GM12878 (cell line): ENCODE results near the gene FANCB. TPM values are rescaled to one million over a fixed set of nuclear protein-coding genes. Genes with fewer than 3 reads are reported as not detected.
A peak's percentile ranks its signal among the peaks of the same experiment; 100 is the strongest.

Source experiments
- ATAC-seq: fragments of 200-7000 bp; cut with Tn5 transposase; 3 replicates; pipeline ENCODE4 v1.9.1; 2020; ENCODE audit warnings: mild to moderate bottlenecking, moderate library complexity
- BruUV-seq: library from RNA; stranded (reverse); fragments of 400-500 nt; replicated peaks from 2 replicates; lab custom pipeline; 2021; lab: Mats Ljungman, UMichigan
- CTCF ChIA-PET: fragments of 300-600 bp; sonication (Branson Sonifier 250); formaldehyde crosslinking; extraction: SDS; loops from one replicate; lab custom pipeline; 2021; ENCODE audit warnings: inconsistent platforms; lab: Yijun Ruan, JAX
- POLR2A ChIA-PET: fragments of 350-600 bp; formaldehyde crosslinking; extraction: SDS; loops from one replicate; lab custom pipeline; 2021; ENCODE audit warnings: inconsistent platforms; lab: Charles Lee
- RAD21 ChIA-PET: fragments of 300-600 bp; sonication (Branson Sonifier 250); formaldehyde crosslinking; loops from one replicate; lab custom pipeline; 2023; ENCODE audit warnings: antibody characterized with exemption; ENCODE audit not compliant: unreplicated experiment; lab: Charles Lee
- SMC1A ChIA-PET: fragments of 300-600 bp; sonication (Branson Sonifier 250); formaldehyde crosslinking; loops from one replicate; lab custom pipeline; 2023; ENCODE audit not compliant: unreplicated experiment, uncharacterized antibody; lab: Charles Lee
- DNase-seq: peaks from one replicate; pipeline ENCODE4 v3.0.0-alpha.2; 2011; ENCODE audit warnings: low read depth, low spot score
- FAIRE-seq: peaks from 3 replicates; lab custom pipeline; 2011; peaks lifted over from hg19 to GRCh38; lab: Jason Lieb, UNC
- H2AFZ ChIP-seq: 2 replicates; pipeline ENCODE4 v1.6.0; 2011; ENCODE audit warnings: low read depth, low read length, control low read depth; ENCODE audit not compliant: control insufficient read depth
- H3K27ac ChIP-seq: 2 replicates; pipeline ENCODE4 v1.5.1; 2011; ENCODE audit warnings: control low read depth; ENCODE audit not compliant: control insufficient read depth, insufficient read depth
- H3K27me3 ChIP-seq, 2 experiments: replicated peaks in 1 of 2; 2 replicates each; pipeline versions ENCODE4 v1.6.0 to v1.6.1; 2011; ENCODE audit warnings: low read length in 1 of 2; ENCODE audit not compliant: control insufficient read depth in 2 of 2, insufficient read depth in 2 of 2
- H3K36me3 ChIP-seq, 2 experiments: 2 replicates each; pipeline ENCODE4 v1.5.1; 2011; ENCODE audit warnings: low read length in 1 of 2; ENCODE audit not compliant: control insufficient read depth in 2 of 2, insufficient read depth in 2 of 2
- H3K4me1 ChIP-seq: 2 replicates; pipeline ENCODE4 v1.6.1; 2011; ENCODE audit warnings: mild to moderate bottlenecking, low read length, moderate library complexity, mixed read lengths; ENCODE audit not compliant: control insufficient read depth, insufficient read depth
- H3K4me2 ChIP-seq: 2 replicates; pipeline ENCODE4 v1.6.0; 2011; ENCODE audit warnings: control low read depth; ENCODE audit not compliant: control insufficient read depth, insufficient read depth
- H3K4me3 ChIP-seq: fragments of 200-600 bp; sonication (generic); 2 replicates; pipeline ENCODE4 v1.5.1; 2016
- H3K79me2 ChIP-seq: 2 replicates; pipeline ENCODE4 v1.6.0; 2011; ENCODE audit warnings: low read length; ENCODE audit not compliant: control insufficient read depth, insufficient read depth
- H3K9ac ChIP-seq: 2 replicates; pipeline ENCODE4 v1.8.0; 2011; ENCODE audit warnings: low read length, control low read depth, mixed read lengths; ENCODE audit not compliant: control insufficient read depth, insufficient read depth
- H3K9me3 ChIP-seq: replicated peaks from 3 replicates; pipeline ENCODE4 v1.5.1; 2011; ENCODE audit warnings: mild to moderate bottlenecking, low read length; ENCODE audit not compliant: control insufficient read depth, insufficient read depth
- H4K20me1 ChIP-seq: 2 replicates; pipeline ENCODE4 v1.6.0; 2011; ENCODE audit not compliant: control insufficient read depth, insufficient read depth
- CUX1 ChIP-seq: IDR thresholded peaks from 2 replicates; pipeline ENCODE4 v1.6.1; 2012; ENCODE audit warnings: improper control_type of control experiment, low read depth, low read length; ENCODE audit not compliant: insufficient replicate concordance
- EGR1 ChIP-seq, 2 experiments: IDR thresholded peaks; 1 replicate in 1 of 2; 2 replicates in 1 of 2; pipeline ENCODE4 v1.6.1; 2011 to 2012; ENCODE audit warnings: low read depth in 2 of 2, low read length in 2 of 2, borderline replicate concordance in 1 of 2, mild to moderate bottlenecking in 1 of 2, moderate library complexity in 1 of 2
- GATAD2B ChIP-seq: fragments of 450-650 bp; conservative IDR thresholded peaks from 2 replicates; pipeline ENCODE4 v1.6.1; 2017; ENCODE audit warnings: low read depth, mild to moderate bottlenecking, moderate library complexity
- IKZF1 ChIP-seq: fragments of 450-650 bp; conservative IDR thresholded peaks from 2 replicates; pipeline ENCODE4 v1.6.1; 2017; ENCODE audit warnings: antibody characterized with exemption, mild to moderate bottlenecking
- MTA2 ChIP-seq: fragments of 450-650 bp; IDR thresholded peaks from 2 replicates; pipeline ENCODE4 v1.6.1; 2016; ENCODE audit warnings: low read depth, mild to moderate bottlenecking, moderate library complexity
- NR2F1 ChIP-seq: fragments of 450-650 bp; conservative IDR thresholded peaks from 2 replicates; pipeline ENCODE4 v1.6.1; 2017; ENCODE audit warnings: mild to moderate bottlenecking
- WGBS: methylation state at CpG from one replicate; pipeline ENCODE4 v1.1.6; 2016; ENCODE audit warnings: low lambda C conversion rate; ENCODE audit not compliant: insufficient replicate concordance, insufficient coverage; ENCODE audit errors: missing lambda C conversion rate; 5-methylcytosine and 5-hydroxymethylcytosine counted together
- in situ Hi-C: fragments of 300-500 bp; cut with MboI; formaldehyde crosslinking; loops from 9 replicates; pipeline ENCODE4 v1.14.3; 2018; ENCODE audit warnings: mixed read lengths
- intact Hi-C: fragments of 100-400 bp; cut with micrococcal nuclease; formaldehyde crosslinking; loops from one replicate; pipeline ENCODE4 v1.14.2; 2022; ENCODE audit not compliant: unreplicated experiment
- polyA plus RNA-seq, 11 experiments: library from polyadenylated mRNA; depleted of rRNA in 4 of 11; unstranded in 6 of 11; stranded (reverse) in 5 of 11; fragments of >200 nt; fragmentation: Nextera tagmentation in 4 of 11; fragmentation: Illumina TruSeq in 1 of 11; extraction: Ambion mirVana in 4 of 11; extraction: Trizol in 1 of 11; gene quantifications; 1 replicate in 1 of 11; 2 replicates in 10 of 11; pipeline versions ENCODE4 v1.2.1 to v1.2.3, GENCODE V29; 2011 to 2016; ENCODE audit warnings: inconsistent platforms in 2 of 11, missing spikeins in 2 of 11, low read depth in 1 of 11
- total RNA-seq, 4 experiments: library from RNA; depleted of rRNA in 3 of 4; stranded (reverse); fragments of >200 nt in 3 of 4; fragmentation: Illumina TruSeq in 1 of 4; extraction: Trizol in 1 of 4; gene quantifications; 2 replicates each; pipeline versions ENCODE4 v1.2.1 to v1.2.3, GENCODE V29; 2013 to 2021

FANCB gene
- total and polyA plus RNA-seq, 10 of the 15 experiments (the other 5 are each of a cell fraction or from before 2014, with no cell fraction given), result 3.0 to 14.6 (median 8.4) TPM

DNA sequence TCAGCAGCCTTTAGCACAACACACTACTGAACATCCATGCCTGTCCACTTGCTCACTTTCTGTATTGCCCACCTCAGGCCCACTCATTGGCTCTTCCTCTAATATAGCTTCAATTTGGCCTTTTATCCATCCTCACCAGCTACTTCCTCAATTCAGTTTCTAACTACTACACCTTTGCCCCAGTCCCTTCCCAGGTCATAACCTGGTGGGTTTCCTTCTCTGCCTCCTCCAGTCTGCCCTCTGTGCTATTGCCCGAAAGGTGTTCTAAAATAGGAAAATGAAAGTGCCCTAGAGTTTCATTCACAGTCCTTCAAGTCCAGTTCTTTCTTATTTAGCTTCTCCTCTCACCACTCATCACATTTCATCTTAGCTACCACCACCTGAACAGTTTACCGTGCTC lies 23.4 kb upstream of the FANCB start:
- CTCF ChIA-PET, result interaction anchor here (0.6 to 1.0 kb wide), 2 partner anchors 9 to 287 kb away, joined by 3 read pairs; no protein-coding TSS in a partner anchor
- no peak overlapping the region for H3K9ac ChIP-seq
- H3K9me3 ChIP-seq, result no peaks in the 10 kb centered on the region
- H3K4me2 ChIP-seq, result no peak overlapping the region
- RAD21 ChIA-PET, result no interaction called here
- no TSS peak for BruUV-seq
- ATAC-seq (peak; percentile 75), DNase-seq (no peak), FAIRE-seq (no peak)
- no peak overlapping the region for H2AFZ ChIP-seq
- H3K36me3 ChIP-seq, result no peaks in the 10 kb centered on the region
- POLR2A ChIA-PET, result no interaction called here
- in situ Hi-C loops, result loop anchor here (25.0 kb wide), 1 partner anchor 2009 kb away; no protein-coding TSS in a partner anchor
- H3K4me1 ChIP-seq, result no peaks in the 10 kb centered on the region
- H4K20me1 ChIP-seq, result no peaks in the 10 kb centered on the region
- H3K27ac ChIP-seq, result no peak overlapping the region
- no peak overlapping the region for H3K4me3 ChIP-seq
- TF ChIP-seq NR2F1 (peak; percentile 52), GATAD2B (no peak), IKZF1 (0 out of 2 replicates have a peak, but pooled peaks have one; percentile 20), MTA2 (no peak), CUX1 (no peak), EGR1 (IDR thresholded peaks at IDR 0.05; ENCODE audit: borderline replicate concordance in 1 of 2, low read depth in 2 of 2, low read length in 2 of 2) (no peak)
- H3K79me2 ChIP-seq, result no peaks in the 10 kb centered on the region
- 33% methylated on average over 2 of the region's 2 CpGs for WGBS
- intact Hi-C loops, result no loop called here
- H3K27me3 ChIP-seq, result no peaks in the 10 kb centered on the region
- SMC1A ChIA-PET, result interaction anchor here (0.7 to 0.9 kb wide), 2 partner anchors 16 to 17 kb away, joined by 3 to 4 read pairs; no protein-coding TSS in a partner anchor
